Loucy (cell line): ENCODE measurements around the gene GRIN2A.

Experiments used
- H2AFZ ChIP-seq: fragments of 200-600 bp; sonication (generic); 2 replicates; pipeline ENCODE4 v1.6.0; 2016; ENCODE audit warnings: antibody characterized with exemption, mild to moderate bottlenecking, low read length, moderate library complexity
- H3F3A ChIP-seq: fragments of 200-600 bp; 2 replicates; pipeline ENCODE4 v1.6.0; 2016; ENCODE audit warnings: antibody characterized with exemption, low read depth, mild to moderate bottlenecking
- H3K27me3 ChIP-seq: fragments of 200-600 bp; sonication (generic); 2 replicates; pipeline ENCODE4 v1.6.1; 2014; ENCODE audit warnings: low read length, mild to moderate bottlenecking; ENCODE audit not compliant: insufficient read depth, poor library complexity, severe bottlenecking
- H3K36me3 ChIP-seq: fragments of 200-600 bp; sonication (generic); 2 replicates; pipeline ENCODE4 v1.6.1; 2016; ENCODE audit warnings: low read length; ENCODE audit not compliant: insufficient read depth
- H3K4me1 ChIP-seq: fragments of 200-600 bp; sonication (generic); 2 replicates; pipeline ENCODE4 v1.5.1; 2014; ENCODE audit warnings: low read length, mild to moderate bottlenecking; ENCODE audit not compliant: insufficient read depth, poor library complexity, severe bottlenecking
- H3K4me2 ChIP-seq: fragments of 200-600 bp; sonication (generic); 2 replicates; pipeline ENCODE4 v1.6.0; 2014; ENCODE audit warnings: antibody characterized with exemption, low read length, low read depth, mild to moderate bottlenecking; ENCODE audit not compliant: poor library complexity, severe bottlenecking
- H3K4me3 ChIP-seq: fragments of 200-600 bp; sonication (generic); 2 replicates; pipeline ENCODE4 v1.5.1; 2014; ENCODE audit warnings: low read length, mild to moderate bottlenecking, mixed read lengths; ENCODE audit not compliant: poor library complexity, severe bottlenecking
- H3K79me2 ChIP-seq: fragments of 200-600 bp; sonication (generic); 2 replicates; pipeline ENCODE4 v1.6.1; 2014; ENCODE audit warnings: low read length; ENCODE audit not compliant: insufficient read depth
- H3K9ac ChIP-seq: fragments of 200-600 bp; sonication (generic); 2 replicates; pipeline ENCODE4 v1.6.0; 2014; ENCODE audit warnings: mild to moderate bottlenecking, low read depth, low read length, moderate library complexity; ENCODE audit not compliant: poor library complexity, severe bottlenecking
- H3K9me2 ChIP-seq: fragments of 200-600 bp; sonication (generic); replicated peaks from 2 replicates; pipeline ENCODE4 v1.6.1; 2016; ENCODE audit warnings: low read depth, low read length, mixed read lengths
- H3K9me3 ChIP-seq: fragments of 200-600 bp; sonication (generic); 2 replicates; pipeline ENCODE4 v1.6.1; 2014; ENCODE audit warnings: mild to moderate bottlenecking, antibody characterized with exemption, low read length, low read depth; ENCODE audit not compliant: insufficient read depth
- H4K20me1 ChIP-seq: fragments of 200-600 bp; sonication (generic); 2 replicates; pipeline ENCODE4 v1.6.0; 2014; ENCODE audit warnings: antibody characterized with exemption, low read length, mild to moderate bottlenecking; ENCODE audit not compliant: insufficient read depth, poor library complexity, severe bottlenecking
- CTCF ChIP-seq: fragments of 200-600 bp; sonication (generic); conservative IDR thresholded peaks from 2 replicates; pipeline ENCODE4 v1.5.1; 2014; ENCODE audit warnings: mild to moderate bottlenecking, antibody characterized with exemption, low read length
- EZH2phosphoT487 ChIP-seq: fragments of 200-600 bp; IDR thresholded peaks from 2 replicates; pipeline ENCODE4 v1.6.1; 2018; ENCODE audit warnings: antibody characterized with exemption, mild to moderate bottlenecking, moderate library complexity, borderline replicate concordance

Gene GRIN2A

DNA sequence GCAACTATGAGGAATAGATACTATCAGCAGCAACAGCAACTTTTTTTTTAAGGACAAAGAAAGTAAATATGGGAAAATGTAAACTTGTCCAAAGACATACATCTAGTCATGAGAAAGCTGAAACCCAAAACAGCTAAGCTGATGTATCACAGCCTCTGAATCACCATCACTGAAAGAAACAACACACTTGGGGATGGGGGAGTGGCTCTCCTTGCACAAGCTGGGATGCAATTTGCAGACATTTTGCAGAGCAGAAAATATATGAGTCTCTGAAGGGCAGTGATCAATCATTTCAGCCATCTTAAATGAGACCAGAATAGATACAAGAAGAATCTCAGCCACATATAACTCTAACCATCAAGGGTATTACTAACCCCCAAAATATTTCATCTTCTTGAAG is 79.1 kb downstream of the GRIN2A start:
- no peak overlapping the region for H3K9ac ChIP-seq
- H4K20me1 ChIP-seq = no peaks in the 10 kb centered on the region
- no peaks in the 10 kb centered on the region for H3K36me3 ChIP-seq
- no peaks in the 10 kb centered on the region for H3F3A ChIP-seq
- no peak overlapping the region for H3K4me2 ChIP-seq
- no peak for TF ChIP-seq EZH2phosphoT487
- TF ChIP-seq CTCF = no peak
- H3K9me3 ChIP-seq = no peaks in the 10 kb centered on the region
- H3K79me2 ChIP-seq = no peaks in the 10 kb centered on the region
- H2AFZ ChIP-seq = no peak overlapping the region
- H3K4me1 ChIP-seq = no peaks in the 10 kb centered on the region
- H3K27me3 ChIP-seq = no peaks in the 10 kb centered on the region
- no peak overlapping the region for H3K4me3 ChIP-seq
- no peaks in the 10 kb centered on the region for H3K9me2 ChIP-seq

- TF ChIP-seq EZH2phosphoT487 = no peak
- TF ChIP-seq CTCF = no peak
- Histone ChIP-seq H3K27me3 (no peaks in the 10 kb centered on the region), H3K9ac (no peak overlapping the region), H3F3A (no peaks in the 10 kb centered on the region), H3K79me2 (no peaks in the 10 kb centered on the region), H3K4me2 (no peak overlapping the region), H3K9me3 (no peaks in the 10 kb centered on the region), H2AFZ (no peak overlapping the region), H4K20me1 (no peaks in the 10 kb centered on the region), H3K9me2 (no peaks in the 10 kb centered on the region), H3K36me3 (no peaks in the 10 kb centered on the region), H3K4me3 (no peak overlapping the region), H3K4me1 (no peaks in the 10 kb centered on the region)
Measured at GRCh38 chr16:10100829-10101228, 81.4 kb downstream of the GRIN2A start.

DNA sequence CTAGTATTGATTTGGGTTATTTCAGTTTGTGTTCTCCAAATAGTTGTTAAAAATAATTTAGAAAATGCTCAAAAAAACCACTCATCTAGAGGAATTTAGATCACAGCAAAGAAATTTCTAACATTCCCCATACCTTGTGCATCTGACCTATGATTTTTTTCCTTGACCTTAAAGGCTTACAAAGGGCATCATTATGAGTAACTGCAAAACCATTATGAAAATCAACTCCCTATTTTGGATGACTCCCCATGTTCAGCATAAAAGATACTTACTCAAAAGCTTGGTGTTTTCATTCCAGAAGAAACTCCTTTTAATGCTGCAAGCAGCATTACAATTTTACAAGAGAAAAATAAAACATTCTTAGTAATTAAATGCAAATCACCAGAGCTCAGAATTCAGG is 83.2 kb downstream of the GRIN2A start:
- Histone ChIP-seq H3K79me2 (no peaks in the 10 kb centered on the region), H3K4me2 (no peak overlapping the region), H3K9ac (no peak overlapping the region), H3K4me1 (no peaks in the 10 kb centered on the region), H3K27me3 (no peaks in the 10 kb centered on the region), H3K36me3 (no peaks in the 10 kb centered on the region), H2AFZ (no peak overlapping the region), H3K9me2 (no peaks in the 10 kb centered on the region), H3K4me3 (no peak overlapping the region), H3F3A (no peaks in the 10 kb centered on the region), H3K9me3 (no peaks in the 10 kb centered on the region), H4K20me1 (no peaks in the 10 kb centered on the region)
- TF ChIP-seq CTCF = no peak
